ENCODE results near the gene TMEM263. TPM values are rescaled to one million over a fixed set of nuclear protein-coding genes. Genes with fewer than 3 reads are reported as not detected.

TMEM263 gene
- total and polyA plus RNA-seq, 2 of the 13 experiments (the other 11 are each of a cell fraction or from before 2014, with no cell fraction given): 25.9 to 58.6 TPM

DNA sequence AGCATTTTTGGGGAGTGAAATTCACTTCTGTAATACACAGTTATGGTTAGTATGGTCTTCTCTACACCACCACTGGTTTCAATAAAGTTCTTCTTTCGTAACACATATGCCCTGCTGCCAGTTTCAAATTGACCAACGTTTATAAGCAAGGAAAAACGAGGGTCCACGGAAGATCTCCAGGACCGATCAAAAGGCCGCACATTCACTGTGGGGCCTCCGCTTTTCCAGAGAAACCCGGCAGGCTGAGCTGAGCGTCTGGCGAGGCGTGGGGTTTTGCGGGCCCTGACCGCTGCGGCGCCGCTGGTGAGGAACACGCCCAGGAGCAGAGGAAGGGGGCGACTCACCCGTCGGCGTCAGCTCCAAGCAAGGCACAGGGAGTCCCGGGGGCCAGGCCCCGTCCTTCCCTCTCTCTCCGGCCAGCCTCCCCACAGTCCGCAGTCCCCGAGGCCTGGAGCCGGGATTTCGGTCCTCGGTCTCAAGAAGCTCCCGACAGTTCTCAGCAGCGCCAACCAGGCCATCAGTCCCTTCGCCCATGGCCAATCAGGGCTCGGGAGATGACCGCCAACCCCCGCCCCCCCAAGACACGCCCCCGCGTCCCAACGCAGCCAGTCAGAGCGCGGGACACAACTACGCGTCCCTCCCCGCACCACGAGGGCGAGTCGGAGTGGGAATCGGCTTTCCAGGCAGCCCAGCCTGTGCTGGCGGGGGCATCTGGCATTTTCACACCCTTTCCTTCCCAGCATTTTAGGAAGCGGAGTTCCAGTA lies 31.1 kb downstream of the TMEM263 start, which contains the start of gene MTERF2 (continued):
- TF ChIP-seq, protein P1, sequence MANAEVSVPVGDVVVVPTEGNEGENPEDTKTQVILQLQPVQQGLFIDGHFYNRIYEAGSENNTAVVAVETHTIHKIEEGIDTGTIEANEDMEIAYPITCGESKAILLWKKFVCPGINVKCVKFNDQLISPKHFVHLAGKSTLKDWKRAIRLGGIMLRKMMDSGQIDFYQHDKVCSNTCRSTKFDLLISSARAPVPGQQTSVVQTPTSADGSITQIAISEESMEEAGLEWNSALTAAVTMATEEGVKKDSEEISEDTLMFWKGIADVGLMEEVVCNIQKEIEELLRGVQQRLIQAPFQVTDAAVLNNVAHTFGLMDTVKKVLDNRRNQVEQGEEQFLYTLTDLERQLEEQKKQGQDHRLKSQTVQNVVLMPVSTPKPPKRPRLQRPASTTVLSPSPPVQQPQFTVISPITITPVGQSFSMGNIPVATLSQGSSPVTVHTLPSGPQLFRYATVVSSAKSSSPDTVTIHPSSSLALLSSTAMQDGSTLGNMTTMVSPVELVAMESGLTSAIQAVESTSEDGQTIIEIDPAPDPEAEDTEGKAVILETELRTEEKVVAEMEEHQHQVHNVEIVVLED (CRISPR knock-in tag; IDR thresholded peaks at IDR 0.05; ENCODE audit: borderline replicate concordance): peak; percentile 74; the same call in 1 of the 2 replicates
- no peak for TF ChIP-seq GLI4 (CRISPR knock-in tag; IDR thresholded peaks at IDR 0.05; ENCODE audit: borderline replicate concordance)
- TF ChIP-seq, protein P2, sequence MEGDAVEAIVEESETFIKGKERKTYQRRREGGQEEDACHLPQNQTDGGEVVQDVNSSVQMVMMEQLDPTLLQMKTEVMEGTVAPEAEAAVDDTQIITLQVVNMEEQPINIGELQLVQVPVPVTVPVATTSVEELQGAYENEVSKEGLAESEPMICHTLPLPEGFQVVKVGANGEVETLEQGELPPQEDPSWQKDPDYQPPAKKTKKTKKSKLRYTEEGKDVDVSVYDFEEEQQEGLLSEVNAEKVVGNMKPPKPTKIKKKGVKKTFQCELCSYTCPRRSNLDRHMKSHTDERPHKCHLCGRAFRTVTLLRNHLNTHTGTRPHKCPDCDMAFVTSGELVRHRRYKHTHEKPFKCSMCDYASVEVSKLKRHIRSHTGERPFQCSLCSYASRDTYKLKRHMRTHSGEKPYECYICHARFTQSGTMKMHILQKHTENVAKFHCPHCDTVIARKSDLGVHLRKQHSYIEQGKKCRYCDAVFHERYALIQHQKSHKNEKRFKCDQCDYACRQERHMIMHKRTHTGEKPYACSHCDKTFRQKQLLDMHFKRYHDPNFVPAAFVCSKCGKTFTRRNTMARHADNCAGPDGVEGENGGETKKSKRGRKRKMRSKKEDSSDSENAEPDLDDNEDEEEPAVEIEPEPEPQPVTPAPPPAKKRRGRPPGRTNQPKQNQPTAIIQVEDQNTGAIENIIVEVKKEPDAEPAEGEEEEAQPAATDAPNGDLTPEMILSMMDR (CRISPR knock-in tag; IDR thresholded peaks at IDR 0.05): 0 out of 2 replicates have a peak, but pooled peaks have one; percentile 17
- TF ChIP-seq HOXA7 (CRISPR knock-in tag; IDR thresholded peaks at IDR 0.05): no peak
- TF ChIP-seq ISL2 (CRISPR knock-in tag; IDR thresholded peaks at IDR 0.05): peak; percentile 50; the same call in 1 of the 2 replicates
- no peak for TF ChIP-seq ZNF790 (CRISPR knock-in tag; IDR thresholded peaks at IDR 0.05; ENCODE audit: borderline replicate concordance)

DNA sequence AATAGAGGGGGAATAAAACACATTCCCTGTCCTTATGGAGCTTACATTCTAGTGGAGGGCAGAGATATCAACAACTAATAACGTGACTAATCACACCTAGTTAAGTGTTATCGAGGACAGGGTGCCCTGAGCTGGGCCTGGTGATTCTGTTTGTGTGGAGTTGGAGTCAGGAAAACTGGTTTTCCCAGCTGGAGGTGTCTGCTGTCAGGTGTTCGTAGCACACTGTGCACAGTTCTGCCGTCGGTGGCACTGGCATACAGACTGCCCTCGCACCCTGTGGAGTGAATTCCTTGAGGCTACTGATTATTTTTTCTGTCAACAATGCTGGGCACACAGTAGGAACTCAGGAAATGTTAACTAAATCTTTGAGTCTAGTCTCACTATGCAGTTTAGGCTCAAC lies 32.1 kb downstream of the TMEM263 start:
- in situ Hi-C loops (cut with HindIII; ENCODE audit: extremely low pct_ligation_motif_present, low pct_unique_long_range_greater_than_20kb) (no loop called here), intact Hi-C loops (cut with micrococcal nuclease; ENCODE audit: unreplicated experiment) (loop anchor here (1.0 kb wide), 1 partner anchor 104 kb away; no protein-coding TSS in a partner anchor)
- ChIA-PET POLR2A (interaction anchor here (0.7 to 3.4 kb wide), 6 partner anchors 9 to 630 kb away, joined by 3 to 50 read pairs (median 6); partner anchors contain the start of genes CRY1, POLR3B and TMEM263), CTCF (ENCODE audit: low intra/inter-chr PET ratio, low total read pairs) (no interaction called here)
- H3K4me1 ChIP-seq (ENCODE audit: insufficient read depth, low read length): peaks cover 22% of the 10 kb centered on the region
- peak overlapping the region; percentile 54; the same call in 1 of the 2 replicates for H3K4me2 ChIP-seq (ENCODE audit: low read depth, low read length)
- H3K9ac ChIP-seq (ENCODE audit: insufficient read depth, low read depth, low read length): no peak overlapping the region
- no peak overlapping the region for H3K4me3 ChIP-seq (replicated peaks in 1 of 3; ENCODE audit: insufficient read depth in 1 of 3, low read depth in 2 of 3, low read length in 3 of 3)
- WGBS (ENCODE audit: low lambda C conversion rate): 85% methylated on average over 6 of the region's 6 CpGs
- peaks cover 3 to 9% of the 10 kb centered on the region in 2 experiments; a peak in 1 of 5 replicates for H3K36me3 ChIP-seq (replicated peaks in 1 of 2; ENCODE audit: control insufficient read depth in 1 of 2, insufficient read depth in 2 of 2, low read length in 2 of 2)
- no peaks in the 10 kb centered on the region for H4K20me1 ChIP-seq (ENCODE audit: insufficient read depth, low read length)
- ATAC-seq (no peak), FAIRE-seq (no peak), DNase-seq (ENCODE audit: low spot score) (no peak)
- H3K27me3 ChIP-seq (ENCODE audit: control insufficient read depth in 1 of 2, insufficient read depth in 2 of 2, low read length in 2 of 2): no peaks in the 10 kb centered on the region; a peak in 1 of 5 replicates
- H2AFZ ChIP-seq (ENCODE audit: low read length): no peak overlapping the region
- no peak overlapping the region for H3K27ac ChIP-seq (ENCODE audit: extremely low read length, insufficient read depth, low read length)
- peaks cover 16% of the 10 kb centered on the region for H3K79me2 ChIP-seq (ENCODE audit: insufficient read depth, low read length)
- no TSS peak for BruUV-seq (replicated peaks)
- no peaks in the 10 kb centered on the region for H3K9me3 ChIP-seq (ENCODE audit: low read length)
- TF ChIP-seq ZNF570 (CRISPR knock-in tag; IDR thresholded peaks at IDR 0.05; ENCODE audit: borderline replicate concordance) (no peak), PAWR (CRISPR knock-in tag; IDR thresholded peaks at IDR 0.05; ENCODE audit: borderline replicate concordance) (no peak), ZNF501 (CRISPR knock-in tag; IDR thresholded peaks at IDR 0.05) (no peak), EHMT2 (IDR thresholded peaks at IDR 0.05; ENCODE audit: borderline replicate concordance, low read depth, low read length) (no peak), HOXA5 (CRISPR knock-in tag; IDR thresholded peaks at IDR 0.05) (no peak), ZNF850 (CRISPR knock-in tag; conservative IDR thresholded peaks at IDR 0.05) (no peak), ZNF253 (CRISPR knock-in tag; IDR thresholded peaks at IDR 0.05; ENCODE audit: borderline replicate concordance) (no peak)
- TF ChIP-seq, protein P3, sequence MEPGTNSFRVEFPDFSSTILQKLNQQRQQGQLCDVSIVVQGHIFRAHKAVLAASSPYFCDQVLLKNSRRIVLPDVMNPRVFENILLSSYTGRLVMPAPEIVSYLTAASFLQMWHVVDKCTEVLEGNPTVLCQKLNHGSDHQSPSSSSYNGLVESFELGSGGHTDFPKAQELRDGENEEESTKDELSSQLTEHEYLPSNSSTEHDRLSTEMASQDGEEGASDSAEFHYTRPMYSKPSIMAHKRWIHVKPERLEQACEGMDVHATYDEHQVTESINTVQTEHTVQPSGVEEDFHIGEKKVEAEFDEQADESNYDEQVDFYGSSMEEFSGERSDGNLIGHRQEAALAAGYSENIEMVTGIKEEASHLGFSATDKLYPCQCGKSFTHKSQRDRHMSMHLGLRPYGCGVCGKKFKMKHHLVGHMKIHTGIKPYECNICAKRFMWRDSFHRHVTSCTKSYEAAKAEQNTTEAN (CRISPR knock-in tag; conservative IDR thresholded peaks at IDR 0.05): no peak
- TF ChIP-seq, protein P4, sequence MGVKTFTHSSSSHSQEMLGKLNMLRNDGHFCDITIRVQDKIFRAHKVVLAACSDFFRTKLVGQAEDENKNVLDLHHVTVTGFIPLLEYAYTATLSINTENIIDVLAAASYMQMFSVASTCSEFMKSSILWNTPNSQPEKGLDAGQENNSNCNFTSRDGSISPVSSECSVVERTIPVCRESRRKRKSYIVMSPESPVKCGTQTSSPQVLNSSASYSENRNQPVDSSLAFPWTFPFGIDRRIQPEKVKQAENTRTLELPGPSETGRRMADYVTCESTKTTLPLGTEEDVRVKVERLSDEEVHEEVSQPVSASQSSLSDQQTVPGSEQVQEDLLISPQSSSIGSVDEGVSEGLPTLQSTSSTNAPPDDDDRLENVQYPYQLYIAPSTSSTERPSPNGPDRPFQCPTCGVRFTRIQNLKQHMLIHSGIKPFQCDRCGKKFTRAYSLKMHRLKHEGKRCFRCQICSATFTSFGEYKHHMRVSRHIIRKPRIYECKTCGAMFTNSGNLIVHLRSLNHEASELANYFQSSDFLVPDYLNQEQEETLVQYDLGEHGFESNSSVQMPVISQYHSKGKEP (CRISPR knock-in tag; IDR thresholded peaks at IDR 0.05): no peak
